Uterus (tissue), 2 donors: ENCODE data around the gene FH.

ENCODE experiments used
- POLR2A ChIP-seq, 2 donors: fragments of 450-650 bp; IDR thresholded peaks; one replicate each; pipeline ENCODE4 v1.6.1; 2016; ENCODE audit warnings: antibody characterized with exemption in 2 of 2, mild to moderate bottlenecking in 1 of 2, moderate library complexity in 1 of 2
- TF ChIP-seq, protein P1 (sequence below), 4 experiments: fragments of 200-600 bp in 2 of 4; fragments of 450-650 bp in 2 of 4; sonication (generic) in 2 of 4; IDR thresholded peaks; one replicate each; pipeline ENCODE4 v1.5.1; 2016 to 2019; ENCODE audit warnings: antibody characterized with exemption in 4 of 4, mild to moderate bottlenecking in 2 of 4, moderate library complexity in 1 of 4

GRCh38 chr1:241457421-241457820 lies 62.1 kb downstream of the FH start:
- TF ChIP-seq POLR2A (IDR thresholded peaks at IDR 0.05): no peak
- TF ChIP-seq, protein P1, sequence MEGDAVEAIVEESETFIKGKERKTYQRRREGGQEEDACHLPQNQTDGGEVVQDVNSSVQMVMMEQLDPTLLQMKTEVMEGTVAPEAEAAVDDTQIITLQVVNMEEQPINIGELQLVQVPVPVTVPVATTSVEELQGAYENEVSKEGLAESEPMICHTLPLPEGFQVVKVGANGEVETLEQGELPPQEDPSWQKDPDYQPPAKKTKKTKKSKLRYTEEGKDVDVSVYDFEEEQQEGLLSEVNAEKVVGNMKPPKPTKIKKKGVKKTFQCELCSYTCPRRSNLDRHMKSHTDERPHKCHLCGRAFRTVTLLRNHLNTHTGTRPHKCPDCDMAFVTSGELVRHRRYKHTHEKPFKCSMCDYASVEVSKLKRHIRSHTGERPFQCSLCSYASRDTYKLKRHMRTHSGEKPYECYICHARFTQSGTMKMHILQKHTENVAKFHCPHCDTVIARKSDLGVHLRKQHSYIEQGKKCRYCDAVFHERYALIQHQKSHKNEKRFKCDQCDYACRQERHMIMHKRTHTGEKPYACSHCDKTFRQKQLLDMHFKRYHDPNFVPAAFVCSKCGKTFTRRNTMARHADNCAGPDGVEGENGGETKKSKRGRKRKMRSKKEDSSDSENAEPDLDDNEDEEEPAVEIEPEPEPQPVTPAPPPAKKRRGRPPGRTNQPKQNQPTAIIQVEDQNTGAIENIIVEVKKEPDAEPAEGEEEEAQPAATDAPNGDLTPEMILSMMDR (IDR thresholded peaks at IDR 0.05): no peak
